IPS DF 6.9 (cell line): Measurements from ENCODE around the gene RPL35.
"Not testable (repeated sequence)": the region's sequence is repeated elsewhere in the genome, so short reads cannot be mapped to it uniquely, and the experiment has no call there.

ENCODE experiments used
- DNase-seq: peaks from one replicate; pipeline ENCODE4 v3.0.0-alpha.2; 2013; ENCODE audit warnings: low read depth, low spot score
- H3K27ac ChIP-seq: one replicate; pipeline ENCODE4 v1.5.1; 2013; ENCODE audit warnings: low read length, control low read depth
- H3K27me3 ChIP-seq: 2 replicates; pipeline ENCODE4 v1.6.1; 2013; ENCODE audit warnings: mild to moderate bottlenecking, low read length; ENCODE audit not compliant: control insufficient read depth, insufficient read depth
- H3K36me3 ChIP-seq: 2 replicates; pipeline ENCODE4 v1.6.1; 2013; ENCODE audit warnings: low read length; ENCODE audit not compliant: control insufficient read depth, insufficient read depth
- H3K4me1 ChIP-seq: 2 replicates; pipeline ENCODE4 v1.6.1; 2013; ENCODE audit warnings: low read length; ENCODE audit not compliant: control insufficient read depth, insufficient read depth
- H3K4me3 ChIP-seq: 2 replicates; pipeline ENCODE4 v1.5.1; 2013; ENCODE audit warnings: mild to moderate bottlenecking, low read length
- H3K9me3 ChIP-seq: 2 replicates; pipeline ENCODE4 v1.6.1; 2013; ENCODE audit warnings: low read length, inconsistent platforms; ENCODE audit not compliant: control insufficient read depth, insufficient read depth
- WGBS: extraction: QIAGEN DNeasy Blood & Tissue Kit; methylation state at CpG from one replicate; pipeline ENCODE4 v1.1.7; 2013; ENCODE audit warnings: mixed read lengths, missing lambda C conversion rate; ENCODE audit not compliant: insufficient read length, insufficient coverage; 5-methylcytosine and 5-hydroxymethylcytosine counted together

The RPL35 gene

DNA sequence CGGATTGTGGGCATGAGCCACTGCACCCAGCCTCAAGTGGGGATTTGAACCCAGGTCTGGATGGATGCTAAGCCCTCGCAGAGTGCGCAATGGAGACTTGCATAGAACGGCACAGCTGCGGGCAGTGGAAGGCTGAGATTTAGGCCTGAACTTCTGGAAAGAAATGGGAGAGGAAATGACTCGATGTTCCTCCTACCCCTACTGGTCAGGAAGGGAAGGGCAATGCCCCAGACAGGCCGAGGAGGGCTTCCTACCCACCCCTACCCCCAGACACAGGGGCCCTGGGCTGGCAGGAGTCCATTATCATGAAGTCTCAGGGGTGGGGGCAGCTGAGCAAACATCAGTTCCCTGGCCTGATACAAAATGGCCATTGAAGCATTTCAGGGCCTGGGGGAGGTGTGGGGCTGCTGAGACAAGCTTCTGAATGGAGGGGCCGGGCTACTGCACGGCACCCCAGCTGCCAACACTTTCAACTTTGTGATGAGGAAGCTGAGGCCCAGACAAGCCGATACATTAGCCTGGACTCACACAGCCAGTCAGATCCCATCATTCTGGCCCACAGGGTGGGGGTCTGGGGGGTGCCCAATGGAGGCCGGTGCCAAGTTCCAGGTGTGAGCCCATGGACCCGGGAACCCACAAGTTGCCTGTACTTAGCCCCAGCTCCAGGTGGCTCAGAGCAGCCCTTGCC is 22.0 kb downstream of the RPL35 start:
- DNase-seq = no peak
- peaks cover 3% of the 10 kb centered on the region; the same call in 1 of the 2 replicates for H3K36me3 ChIP-seq
- H3K27me3 ChIP-seq = no peaks in the 10 kb centered on the region
- H3K4me3 ChIP-seq = no peak overlapping the region
- no CpG with 5 or more reads among the region's 12 CpGs for WGBS
- no peaks in the 10 kb centered on the region for H3K9me3 ChIP-seq
- 0 out of 2 replicates have a peak, but pooled peaks cover 1% of the 10 kb centered on the region for H3K4me1 ChIP-seq
- no peak overlapping the region for H3K27ac ChIP-seq

GRCh38 chr9:124838567-124839275 is 23.0 kb downstream of the RPL35 start:
- not testable (repeated sequence) for H3K4me3 ChIP-seq, H3K27me3 ChIP-seq, H3K4me1 ChIP-seq, H3K9me3 ChIP-seq, H3K36me3 ChIP-seq, DNase-seq, H3K27ac ChIP-seq
- no CpG with 5 or more reads among the region's 52 CpGs for WGBS

GRCh38 chr9:124838132-124838531 is 23.6 kb downstream of the RPL35 start:
- H3K4me1 ChIP-seq, H3K27ac ChIP-seq, H3K27me3 ChIP-seq, H3K9me3 ChIP-seq, H3K4me3 ChIP-seq, H3K36me3 ChIP-seq, DNase-seq: not testable (repeated sequence)
- WGBS = no CpG with 5 or more reads among the region's 5 CpGs

DNA sequence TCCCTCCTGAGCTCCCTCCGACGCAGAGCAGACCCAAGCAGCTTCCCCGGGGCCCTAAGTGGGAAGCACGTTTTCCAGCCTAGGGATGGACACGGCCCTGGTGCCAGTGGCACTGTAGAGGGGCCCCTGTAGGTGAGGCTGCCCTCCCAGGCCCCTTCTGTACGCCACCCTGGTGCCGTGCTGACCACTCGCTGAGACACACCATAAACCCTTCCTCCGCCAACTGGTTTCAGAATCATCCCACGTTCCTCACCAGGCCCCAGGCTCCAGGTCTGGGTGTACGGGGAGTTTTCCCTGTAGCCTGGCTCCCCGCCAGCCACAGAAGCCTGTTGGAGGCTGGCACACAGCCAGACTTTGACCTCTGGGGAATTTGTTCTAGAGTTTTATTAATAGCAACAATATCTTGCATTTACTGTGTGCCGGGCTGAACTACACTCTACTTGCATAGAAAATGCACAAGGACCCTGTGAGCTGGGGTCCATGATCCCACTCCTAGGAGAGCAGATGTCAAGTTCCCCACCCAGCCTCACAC is 26.7 kb downstream of the RPL35 start:
- no peak overlapping the region for H3K4me3 ChIP-seq
- no CpG with 5 or more reads among the region's 13 CpGs for WGBS
- H3K4me1 ChIP-seq = no peaks in the 10 kb centered on the region; the same call in 1 of the 2 replicates
- no peaks in the 10 kb centered on the region for H3K27me3 ChIP-seq
- no peak overlapping the region for H3K27ac ChIP-seq
- no peaks in the 10 kb centered on the region for H3K9me3 ChIP-seq
- H3K36me3 ChIP-seq = no peaks in the 10 kb centered on the region
- DNase-seq = no peak

DNA sequence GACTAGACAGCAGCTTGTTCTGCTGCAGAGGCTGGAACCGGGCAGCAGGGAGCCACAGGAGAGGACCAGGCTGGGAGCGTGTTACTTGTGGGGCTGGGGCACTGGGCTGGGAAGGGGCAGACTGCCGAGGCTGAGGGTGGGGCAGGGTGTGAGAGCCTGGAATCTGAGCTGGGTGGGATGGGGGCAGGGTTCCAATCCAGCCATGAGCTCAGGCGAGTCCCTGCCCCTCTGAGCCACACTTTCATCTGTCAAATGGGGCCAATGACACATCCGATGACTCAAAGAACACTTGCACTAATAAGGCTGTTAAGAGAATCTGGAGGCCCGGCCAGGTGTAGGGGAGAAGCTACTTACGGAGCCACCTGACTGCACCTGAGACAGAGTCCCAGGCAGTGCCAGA is 27.2 kb downstream of the RPL35 start:
- H3K4me3 ChIP-seq = no peak overlapping the region
- no peaks in the 10 kb centered on the region for H3K36me3 ChIP-seq
- no peak overlapping the region for H3K27ac ChIP-seq
- no peaks in the 10 kb centered on the region; the same call in 1 of the 2 replicates for H3K4me1 ChIP-seq
- no peaks in the 10 kb centered on the region for H3K27me3 ChIP-seq
- DNase-seq = no peak
- H3K9me3 ChIP-seq = no peaks in the 10 kb centered on the region
- WGBS = no CpG with 5 or more reads among the region's 7 CpGs

DNA sequence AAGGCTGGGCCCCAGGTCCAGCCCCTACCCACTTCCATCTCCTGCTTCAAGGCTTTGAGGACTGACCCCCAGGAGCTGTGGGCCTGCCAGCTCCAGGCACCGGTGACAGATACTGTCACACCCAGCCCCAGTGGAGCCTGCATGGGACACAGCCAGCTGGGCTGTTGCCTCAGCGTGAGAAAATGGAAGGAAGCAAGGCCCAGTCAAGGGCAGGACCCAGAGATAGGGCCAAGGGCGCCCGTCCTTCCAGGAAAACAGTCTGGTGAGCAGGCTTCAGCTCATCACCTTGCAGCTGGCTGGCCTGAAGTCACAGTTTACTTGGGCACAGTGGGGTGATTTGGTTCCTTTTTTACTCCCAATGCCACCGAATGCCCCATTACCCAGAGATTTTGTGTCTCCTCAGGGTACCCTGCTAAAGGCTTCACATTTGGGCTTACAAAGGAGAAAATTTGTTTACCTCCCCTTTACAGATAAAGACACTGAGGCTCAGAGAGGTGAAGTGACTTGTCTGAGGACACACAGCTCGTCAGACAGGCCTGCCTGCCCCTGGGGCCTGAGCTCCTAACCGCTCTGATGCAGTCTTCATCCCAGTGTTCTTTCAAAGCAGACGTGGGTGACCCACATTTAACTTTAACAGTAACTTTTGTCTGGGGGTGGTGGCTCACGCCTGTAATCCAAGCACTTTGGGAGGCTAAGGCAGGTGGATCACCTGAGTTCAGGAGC is 30.0 kb downstream of the RPL35 start:
- WGBS = no CpG with 5 or more reads among the region's 9 CpGs
- no peaks in the 10 kb centered on the region for H3K9me3 ChIP-seq
- no peak for DNase-seq
- H3K27ac ChIP-seq = no peak overlapping the region
- H3K4me3 ChIP-seq = no peak overlapping the region
- H3K36me3 ChIP-seq = no peaks in the 10 kb centered on the region
- no peaks in the 10 kb centered on the region for H3K27me3 ChIP-seq
- no peaks in the 10 kb centered on the region; the same call in 1 of the 2 replicates for H3K4me1 ChIP-seq

- Histone ChIP-seq H3K4me3 (no peak overlapping the region), H3K27ac (no peak overlapping the region), H3K27me3 (no peaks in the 10 kb centered on the region), H3K9me3 (no peaks in the 10 kb centered on the region), H3K36me3 (no peaks in the 10 kb centered on the region), H3K4me1 (no peaks in the 10 kb centered on the region; the same call in 1 of the 2 replicates)
- no peak for DNase-seq
- WGBS = no CpG with 5 or more reads among the region's 4 CpGs
Observed at GRCh38 chr9:124830593-124830992, 31.2 kb downstream of the RPL35 start.

- Histone ChIP-seq H3K36me3 (no peaks in the 10 kb centered on the region), H3K27ac (no peak overlapping the region), H3K9me3 (no peaks in the 10 kb centered on the region), H3K4me3 (no peak overlapping the region), H3K27me3 (no peaks in the 10 kb centered on the region), H3K4me1 (no peaks in the 10 kb centered on the region; the same call in 1 of the 2 replicates)
- WGBS = no CpG with 5 or more reads among the region's 5 CpGs
- no peak for DNase-seq
Observed at GRCh38 chr9:124829334-124829669, 32.5 kb downstream of the RPL35 start.

- Histone ChIP-seq H3K9me3 (no peaks in the 10 kb centered on the region), H3K36me3 (no peaks in the 10 kb centered on the region), H3K27ac (no peak overlapping the region), H3K27me3 (no peaks in the 10 kb centered on the region), H3K4me1 (no peaks in the 10 kb centered on the region; the same call in 1 of the 2 replicates), H3K4me3 (no peak overlapping the region)
- WGBS = no CpG with 5 or more reads among the region's 2 CpGs
- no peak for DNase-seq
Observed at GRCh38 chr9:124828489-124829333, 33.0 kb downstream of the RPL35 start.
